HG03378 (cell line): Measurements from ENCODE around the gene APLF.
"Not testable (repeated sequence)": the region's sequence is repeated elsewhere in the genome, so short reads cannot be mapped to it uniquely, and the experiment has no call there.

Source experiments
- ATAC-seq: cut with Tn5 transposase; IDR thresholded peaks from one replicate; pipeline ENCODE4 v1.9.1; 2021; ENCODE audit warnings: mild to moderate bottlenecking, moderate library complexity; ENCODE audit not compliant: unreplicated experiment

Gene APLF

GRCh38 chr2:68521037-68521436 is 53.7 kb downstream of the APLF start:
- ATAC-seq, result no peak

GRCh38 chr2:68526943-68527342 is 59.6 kb downstream of the APLF start:
- ATAC-seq, result not testable (repeated sequence)

- ATAC-seq, result not testable (repeated sequence)
These were observed 60.1 kb downstream of the APLF start for GRCh38 chr2:68527343-68528081.

GRCh38 chr2:68529156-68529555 is 61.8 kb downstream of the APLF start:
- not testable (repeated sequence) for ATAC-seq

- not testable (repeated sequence) for ATAC-seq
These were observed 62.3 kb downstream of the APLF start for GRCh38 chr2:68529651-68530050.

GRCh38 chr2:68536000-68536399 is 68.6 kb downstream of the APLF start:
- ATAC-seq, result no peak

GRCh38 chr2:68537011-68537410 is 69.6 kb downstream of the APLF start:
- no peak for ATAC-seq

- no peak for ATAC-seq
These were observed 70.4 kb downstream of the APLF start for GRCh38 chr2:68537809-68538208.

- ATAC-seq, result no peak
These were observed 77.4 kb downstream of the APLF start for GRCh38 chr2:68544811-68545210.

GRCh38 chr2:68548396-68548795 is 81.0 kb downstream of the APLF start:
- ATAC-seq, result no peak

GRCh38 chr2:68553098-68553497 is 85.7 kb downstream of the APLF start:
- no peak for ATAC-seq

GRCh38 chr2:68555425-68556206 is 88.2 kb downstream of the APLF start:
- ATAC-seq, result not testable (repeated sequence)

- ATAC-seq, result no peak
These were observed 89.0 kb downstream of the APLF start for GRCh38 chr2:68556381-68556780.

- no peak for ATAC-seq
These were observed 91.2 kb downstream of the APLF start for GRCh38 chr2:68558576-68558975.

- no peak for ATAC-seq
These were observed 92.3 kb downstream of the APLF start for GRCh38 chr2:68559692-68560091.

- no peak for ATAC-seq
These were observed 93.2 kb downstream of the APLF start for GRCh38 chr2:68560545-68560944.

- ATAC-seq, result no peak
These were observed 94.0 kb downstream of the APLF start for GRCh38 chr2:68561372-68561771.

- no peak for ATAC-seq
These were observed 95.5 kb downstream of the APLF start for GRCh38 chr2:68562934-68563333.

- ATAC-seq, result no peak
These were observed 97.0 kb downstream of the APLF start for GRCh38 chr2:68564426-68564825.

- ATAC-seq, result no peak
These were observed 97.9 kb downstream of the APLF start for GRCh38 chr2:68565273-68565672.

- ATAC-seq, result no peak
These were observed 98.5 kb downstream of the APLF start for GRCh38 chr2:68565858-68566257.

GRCh38 chr2:68566362-68566761 is 99.0 kb downstream of the APLF start:
- no peak for ATAC-seq
